Keratinocyte (primary cell): ENCODE data around the gene OR6C2. TPM values are rescaled to one million over a fixed set of nuclear protein-coding genes. Genes with fewer than 3 reads are reported as not detected.
"Not testable (repeated sequence)": the region's sequence is repeated elsewhere in the genome, so short reads cannot be mapped to it uniquely, and the experiment has no call there.

Source experiments
- DNase-seq: peaks from one replicate; pipeline ENCODE4 v3.0.0-alpha.2; 2011; ENCODE audit warnings: low read depth, missing footprints, low spot score
- FAIRE-seq: peaks from 2 replicates; lab custom pipeline; 2011; peaks lifted over from hg19 to GRCh38; lab: Jason Lieb, UNC
- H2AFZ ChIP-seq: 2 replicates; pipeline ENCODE4 v1.6.0; 2012; ENCODE audit warnings: low read length, control low read depth, inconsistent platforms; ENCODE audit not compliant: control insufficient read depth
- H3K27ac ChIP-seq: 2 replicates; pipeline ENCODE4 v1.5.1; 2011; ENCODE audit warnings: low read length; ENCODE audit not compliant: control insufficient read depth, insufficient read depth
- H3K27me3 ChIP-seq: 3 replicates; pipeline ENCODE4 v1.6.0; 2011; ENCODE audit warnings: low read length; ENCODE audit not compliant: control insufficient read depth, insufficient read depth; ENCODE audit errors: extremely low read depth
- H3K36me3 ChIP-seq, 2 experiments: 2 replicates in 1 of 2; 3 replicates in 1 of 2; pipeline ENCODE4 v1.5.1; 2011; ENCODE audit warnings: low read length in 2 of 2, mild to moderate bottlenecking in 1 of 2; ENCODE audit not compliant: control insufficient read depth in 2 of 2, insufficient read depth in 2 of 2; ENCODE audit errors: extremely low read depth in 1 of 2
- H3K4me1 ChIP-seq: 3 replicates; pipeline ENCODE4 v1.5.1; 2011; ENCODE audit warnings: low read length; ENCODE audit not compliant: control insufficient read depth, insufficient read depth; ENCODE audit errors: extremely low read depth
- H3K4me2 ChIP-seq: 3 replicates; pipeline ENCODE4 v1.6.0; 2011; ENCODE audit warnings: low read depth, low read length; ENCODE audit not compliant: control insufficient read depth, insufficient read depth; ENCODE audit errors: extremely low read depth
- H3K4me3 ChIP-seq, 3 experiments: fragments of 200-600 bp in 1 of 3; sonication (generic) in 1 of 3; 2 replicates in 2 of 3; 3 replicates in 1 of 3; pipeline ENCODE4 v1.5.1; 2011 to 2016; ENCODE audit warnings: low read length in 3 of 3, mild to moderate bottlenecking in 3 of 3, control low read depth in 2 of 3, inconsistent platforms in 1 of 3, low read depth in 1 of 3, mixed read lengths in 1 of 3, mixed run types in 1 of 3, moderate library complexity in 1 of 3; ENCODE audit not compliant: control insufficient read depth in 2 of 3, insufficient read depth in 2 of 3; ENCODE audit errors: extremely low read depth in 1 of 3
- H3K79me2 ChIP-seq: 2 replicates; pipeline ENCODE4 v1.6.0; 2012; ENCODE audit warnings: low read length; ENCODE audit not compliant: control insufficient read depth, insufficient read depth
- H3K9ac ChIP-seq: 3 replicates; pipeline ENCODE4 v1.6.0; 2011; ENCODE audit warnings: low read length; ENCODE audit not compliant: control insufficient read depth, insufficient read depth; ENCODE audit errors: extremely low read depth
- H3K9me1 ChIP-seq: 3 replicates; pipeline ENCODE4 v1.6.0; 2011; ENCODE audit warnings: low read length; ENCODE audit not compliant: control insufficient read depth, insufficient read depth; ENCODE audit errors: extremely low read depth
- H3K9me3 ChIP-seq: 2 replicates; pipeline ENCODE4 v1.5.1; 2012; ENCODE audit warnings: low read depth, low read length; ENCODE audit not compliant: control insufficient read depth
- H4K20me1 ChIP-seq: 3 replicates; pipeline ENCODE4 v1.6.0; 2011; ENCODE audit warnings: low read length; ENCODE audit not compliant: control insufficient read depth, insufficient read depth; ENCODE audit errors: extremely low read depth
- CTCF ChIP-seq, 3 experiments: IDR thresholded peaks in 1 of 3; conservative IDR thresholded peaks in 1 of 3; optimal IDR thresholded peaks in 1 of 3; 2 replicates in 2 of 3; 3 replicates in 1 of 3; pipeline versions ENCODE3 to v1.5.1; 2011; ENCODE audit warnings: low read length in 3 of 3, mild to moderate bottlenecking in 3 of 3, moderate library complexity in 2 of 3, control low read depth in 1 of 3, inconsistent platforms in 1 of 3; ENCODE audit not compliant: insufficient read depth in 2 of 3; ENCODE audit errors: extremely low read depth in 1 of 3
- EZH2 ChIP-seq: IDR thresholded peaks from one replicate; pipeline ENCODE4 v1.6.1; 2012; ENCODE audit warnings: inconsistent platforms, mild to moderate bottlenecking, low read length, moderate library complexity
- dilution Hi-C: fragments of 300-500 bp; cut with MboI; formaldehyde crosslinking; loops from one replicate; pipeline ENCODE4 v1.7.0; 2020; ENCODE audit warnings: low sequenced_read_pairs; ENCODE audit not compliant: extremely low pct_ligation_motif_present
- polyA plus RNA-seq, 5 experiments: library from polyadenylated mRNA; depleted of rRNA in 3 of 5; stranded (reverse) in 3 of 5; stranded (forward) in 1 of 5; unstranded in 1 of 5; fragments of >200 nt; gene quantifications; 1 replicate in 1 of 5; 2 replicates in 3 of 5; 3 replicates in 1 of 5; pipeline versions ENCODE4 v1.2.1 to v1.2.3, GENCODE V29; 2011 to 2012; ENCODE audit warnings: missing spikeins in 2 of 5, low read depth in 1 of 5, low replicate concordance in 1 of 5

Gene OR6C2
- polyA plus RNA-seq, 1 donor (not counting 4 experiments of a cell fraction or from before 2014, with no cell fraction given), result not detected

GRCh38 chr12:55425954-55426353 lies 17.9 kb upstream of the OR6C2 start, which contains the start of gene OR6C76:
Gene OR6C76 (plus strand): TSS chr12:55426254. CDS start chr12:55426254, 0 bp downstream.
- Histone ChIP-seq H3K4me1 (no peaks in the 10 kb centered on the region), H2AFZ (no peak within 1 kb of the TSS), H3K9me1 (no peaks in the 10 kb centered on the region), H3K4me3 (no peak within 1 kb of the TSS), H3K79me2 (no peaks in the 10 kb centered on the region), H4K20me1 (no peaks in the 10 kb centered on the region), H3K27me3 (no peaks in the 10 kb centered on the region), H3K9me3 (no peaks in the 10 kb centered on the region), H3K36me3 (no peaks in the 10 kb centered on the region), H3K27ac (no peak within 1 kb of the TSS), H3K9ac (no peak within 1 kb of the TSS), H3K4me2 (no peak within 1 kb of the TSS)
- DNase-seq (no peak), FAIRE-seq (no peak)
- dilution Hi-C loops, result no loop called here
- TF ChIP-seq EZH2, result no peak
- no peak for TF ChIP-seq CTCF (optimal IDR thresholded peaks at IDR 0.05 in 1 of 3, IDR thresholded peaks at IDR 0.05 in 1 of 3, conservative IDR thresholded peaks at IDR 0.05 in 1 of 3; ENCODE audit: extremely low read depth in 1 of 3, insufficient read depth in 2 of 3, low read length in 3 of 3)

GRCh38 chr12:55428331-55429243 lies 15.3 kb upstream of the OR6C2 start:
- H3K27ac ChIP-seq, result no peak overlapping the region
- H3K4me1 ChIP-seq, result no peaks in the 10 kb centered on the region
- H3K9ac ChIP-seq, result no peak overlapping the region
- TF ChIP-seq CTCF (optimal IDR thresholded peaks at IDR 0.05 in 1 of 3, IDR thresholded peaks at IDR 0.05 in 1 of 3, conservative IDR thresholded peaks at IDR 0.05 in 1 of 3; ENCODE audit: extremely low read depth in 1 of 3, insufficient read depth in 2 of 3, low read length in 3 of 3), result no peak
- no peak for TF ChIP-seq EZH2
- no peaks in the 10 kb centered on the region for H3K36me3 ChIP-seq
- no peak overlapping the region for H3K4me2 ChIP-seq
- no peaks in the 10 kb centered on the region for H3K79me2 ChIP-seq
- H3K9me3 ChIP-seq, result no peaks in the 10 kb centered on the region
- dilution Hi-C loops, result no loop called here
- no peaks in the 10 kb centered on the region for H3K9me1 ChIP-seq
- H4K20me1 ChIP-seq, result no peaks in the 10 kb centered on the region
- no peak overlapping the region for H3K4me3 ChIP-seq
- FAIRE-seq (no peak), DNase-seq (no peak)
- H3K27me3 ChIP-seq, result no peaks in the 10 kb centered on the region
- H2AFZ ChIP-seq, result no peak overlapping the region

- H3K79me2 ChIP-seq, H3K36me3 ChIP-seq, H3K4me1 ChIP-seq, H2AFZ ChIP-seq, H3K4me3 ChIP-seq, H3K9me1 ChIP-seq, H4K20me1 ChIP-seq, H3K9me3 ChIP-seq, H3K4me2 ChIP-seq, DNase-seq, dilution Hi-C loops, H3K27me3 ChIP-seq, H3K27ac ChIP-seq, H3K9ac ChIP-seq, FAIRE-seq: not testable (repeated sequence)
These were observed 2.6 kb upstream of the OR6C2 start for GRCh38 chr12:55441233-55441632.
